GM10266 (cell line): ENCODE results near the gene DMGDH.

Experiments used
- DNase-seq: peaks from one replicate; pipeline ENCODE4 v3.0.0; 2012; ENCODE audit errors: extremely low spot score
- CTCF ChIP-seq: IDR thresholded peaks from 2 replicates; pipeline ENCODE4 v1.5.1; 2012; ENCODE audit warnings: mild to moderate bottlenecking, low read depth; ENCODE audit not compliant: control insufficient read depth, insufficient read depth; ENCODE audit errors: missing control alignments

DMGDH gene

GRCh38 chr5:79014631-79015030, 54.8 kb downstream of the DMGDH start:
- no peak for DNase-seq

GRCh38 chr5:79011869-79012268, 57.6 kb downstream of the DMGDH start:
- no peak for DNase-seq
- TF ChIP-seq CTCF = no peak

More at GRCh38 chr5:79014631-79015030, 54.8 kb downstream of the DMGDH start:
- TF ChIP-seq CTCF = no peak

- DNase-seq = no peak
- TF ChIP-seq CTCF = no peak
Measured at GRCh38 chr5:79011219-79011836, 58.1 kb downstream of the DMGDH start.

- no peak for TF ChIP-seq CTCF
- no peak for DNase-seq
Measured at GRCh38 chr5:79008362-79008761, 61.1 kb downstream of the DMGDH start.

- DNase-seq = no peak
- no peak for TF ChIP-seq CTCF
Measured at GRCh38 chr5:79007872-79008271, 61.6 kb downstream of the DMGDH start.

- TF ChIP-seq CTCF = no peak
- no peak for DNase-seq
Measured at GRCh38 chr5:79005936-79006631, 63.4 kb downstream of the DMGDH start.

GRCh38 chr5:79005151-79005550, 64.3 kb downstream of the DMGDH start:
- TF ChIP-seq CTCF = no peak
- no peak for DNase-seq
